H1 (cell line): ENCODE results near the gene PSMD3. TPM values are rescaled to one million over a fixed set of nuclear protein-coding genes. Genes with fewer than 3 reads are reported as not detected.

ENCODE experiments used
- CTCF ChIA-PET: fragments of 300-600 bp; sonication (Branson Sonifier 250); formaldehyde crosslinking; loops from one replicate; lab custom pipeline; 2021; ENCODE audit not compliant: partially characterized antibody; lab: Charles Lee
- POLR2A ChIA-PET: fragments of 300-600 bp; sonication (Branson Sonifier 250); formaldehyde crosslinking; loops from one replicate; lab custom pipeline; 2021; ENCODE audit warnings: inconsistent platforms; ENCODE audit not compliant: partially characterized antibody; lab: Charles Lee
- DNase-seq, 2 experiments: peaks; one replicate each; pipeline versions ENCODE4 v3.0.0 to v3.0.0-alpha.2; 2010 to 2022; ENCODE audit warnings: low spot score in 2 of 2, low read depth in 1 of 2, mixed read lengths in 1 of 2
- FAIRE-seq: peaks from 2 replicates; lab custom pipeline; 2011; peaks lifted over from hg19 to GRCh38; lab: Jason Lieb, UNC
- H2AFZ ChIP-seq: 2 replicates; pipeline ENCODE4 v1.8.1; 2012; ENCODE audit warnings: low read length, inconsistent platforms
- H2AK5ac ChIP-seq: 2 replicates; pipeline ENCODE4 v1.6.1; 2013; ENCODE audit warnings: low read depth, low read length
- H2BK120ac ChIP-seq: replicated peaks from 2 replicates; pipeline ENCODE3; 2013; ENCODE audit warnings: low read depth, low read length, inconsistent platforms
- H2BK12ac ChIP-seq: 2 replicates; pipeline ENCODE4 v1.6.1; 2013; ENCODE audit warnings: low read depth, low read length
- H2BK15ac ChIP-seq: 2 replicates; pipeline ENCODE4 v1.6.1; 2013; ENCODE audit warnings: low read length
- H2BK20ac ChIP-seq: 2 replicates; pipeline ENCODE4 v1.6.1; 2013; ENCODE audit warnings: low read length
- H2BK5ac ChIP-seq: 2 replicates; pipeline ENCODE4 v1.6.1; 2013; ENCODE audit warnings: low read depth, low read length
- H3K14ac ChIP-seq: 2 replicates; pipeline ENCODE4 v1.6.1; 2013; ENCODE audit warnings: inconsistent platforms; ENCODE audit not compliant: insufficient read length
- H3K18ac ChIP-seq: 2 replicates; pipeline ENCODE4 v1.6.1; 2013; ENCODE audit warnings: low read length; ENCODE audit errors: extremely low read depth
- H3K23ac ChIP-seq: 2 replicates; pipeline ENCODE4 v1.6.1; 2013; ENCODE audit warnings: inconsistent platforms; ENCODE audit not compliant: insufficient read length
- H3K23me2 ChIP-seq: 2 replicates; pipeline ENCODE4 v1.6.1; 2013; ENCODE audit warnings: low read depth, low read length
- H3K27ac ChIP-seq: 2 replicates; pipeline ENCODE4 v1.6.1; 2011; ENCODE audit warnings: low read depth, low read length, inconsistent platforms
- H3K27me3 ChIP-seq, 4 experiments: replicated peaks in 1 of 4; 1 replicate in 1 of 4; 2 replicates in 3 of 4; pipeline versions ENCODE4 v1.6.1 to v1.8.1; 2011 to 2013; ENCODE audit warnings: low read length in 3 of 4, mild to moderate bottlenecking in 3 of 4, inconsistent platforms in 2 of 4, mixed read lengths in 2 of 4, moderate library complexity in 1 of 4; ENCODE audit not compliant: control insufficient read depth in 3 of 4, insufficient read depth in 3 of 4; ENCODE audit errors: extremely low read depth in 1 of 4
- H3K36me3 ChIP-seq, 4 experiments: 2 replicates each; pipeline versions ENCODE4 v1.6.1 to v1.8.1; 2011 to 2013; ENCODE audit warnings: mild to moderate bottlenecking in 4 of 4, low read length in 3 of 4, moderate library complexity in 2 of 4, control low read depth in 1 of 4, inconsistent platforms in 1 of 4; ENCODE audit not compliant: insufficient read depth in 4 of 4, control insufficient read depth in 2 of 4
- H3K4ac ChIP-seq: replicated peaks from 2 replicates; pipeline ENCODE3; 2013; ENCODE audit warnings: low read length, low read depth, mixed read lengths, inconsistent platforms; ENCODE audit not compliant: insufficient read length
- H3K4me1 ChIP-seq, 4 experiments: replicated peaks in 1 of 4; 1 replicate in 1 of 4; 2 replicates in 3 of 4; pipeline versions ENCODE4 v1.6.1 to v1.8.1; 2011 to 2013; ENCODE audit warnings: low read length in 3 of 4, inconsistent platforms in 2 of 4, mixed read lengths in 1 of 4; ENCODE audit not compliant: insufficient read depth in 4 of 4, control insufficient read depth in 3 of 4
- H3K4me2 ChIP-seq, 2 experiments: 2 replicates each; pipeline versions ENCODE4 v1.6.1 to v1.8.1; 2011 to 2013; ENCODE audit warnings: low read depth in 2 of 2, low read length in 2 of 2, control low read depth in 1 of 2, inconsistent platforms in 1 of 2, mild to moderate bottlenecking in 1 of 2; ENCODE audit not compliant: insufficient read depth in 1 of 2
- H3K4me3 ChIP-seq, 4 experiments: fragments of 200-600, 300-600 bp in 1 of 4; sonication (generic), shearing (Covaris generic), sonication (Bioruptor Twin) in 1 of 4; 2 replicates each; pipeline versions ENCODE4 v1.5.1 to v1.8.1; 2011 to 2016; ENCODE audit warnings: low read length in 4 of 4, low read depth in 3 of 4, control low read depth in 2 of 4, inconsistent platforms in 2 of 4, mild to moderate bottlenecking in 2 of 4, mixed read lengths in 1 of 4, moderate library complexity in 1 of 4; ENCODE audit not compliant: insufficient read depth in 2 of 4; ENCODE audit errors: extremely low read depth in 1 of 4
- H3K56ac ChIP-seq: replicated peaks from 2 replicates; pipeline ENCODE3; 2013; ENCODE audit warnings: low read depth, mild to moderate bottlenecking, mixed read lengths, low read length, inconsistent platforms; ENCODE audit not compliant: insufficient read length
- H3K79me1 ChIP-seq: 2 replicates; pipeline ENCODE4 v1.6.1; 2013; ENCODE audit warnings: low read depth, low read length, control low read depth
- H3K79me2 ChIP-seq, 2 experiments: 2 replicates each; pipeline versions ENCODE4 v1.6.1 to v1.8.1; 2012 to 2013; ENCODE audit warnings: low read length in 2 of 2, mild to moderate bottlenecking in 2 of 2, inconsistent platforms in 1 of 2; ENCODE audit not compliant: insufficient read depth in 2 of 2, control insufficient read depth in 1 of 2
- H3K9ac ChIP-seq, 4 experiments: replicated peaks in 1 of 4; 1 replicate in 1 of 4; 2 replicates in 3 of 4; pipeline versions ENCODE4 v1.6.1 to v1.8.1; 2011 to 2013; ENCODE audit warnings: low read depth in 3 of 4, low read length in 3 of 4, control low read depth in 2 of 4, mild to moderate bottlenecking in 2 of 4, moderate library complexity in 2 of 4, inconsistent platforms in 1 of 4; ENCODE audit errors: extremely low read depth in 1 of 4
- H3K9me3 ChIP-seq, 2 experiments: 2 replicates each; pipeline versions ENCODE4 v1.6.1 to v1.8.1; 2012 to 2013; ENCODE audit warnings: mild to moderate bottlenecking in 2 of 2, moderate library complexity in 2 of 2, control low read depth in 1 of 2, inconsistent platforms in 1 of 2, low read depth in 1 of 2, low read length in 1 of 2, mixed read lengths in 1 of 2; ENCODE audit not compliant: insufficient read depth in 2 of 2
- H4K20me1 ChIP-seq, 2 experiments: replicated peaks in 1 of 2; 2 replicates each; pipeline versions ENCODE3 to v1.8.1; 2011 to 2013; ENCODE audit warnings: inconsistent platforms in 2 of 2, low read length in 2 of 2, mild to moderate bottlenecking in 1 of 2; ENCODE audit not compliant: insufficient read depth in 2 of 2, control insufficient read depth in 1 of 2
- H4K5ac ChIP-seq: 2 replicates; pipeline ENCODE4 v1.6.1; 2013; ENCODE audit warnings: low read length, low read depth, mixed read lengths, inconsistent platforms; ENCODE audit not compliant: insufficient read length
- H4K8ac ChIP-seq: 2 replicates; pipeline ENCODE4 v1.8.0; 2013; ENCODE audit warnings: mild to moderate bottlenecking, moderate library complexity, low read length, inconsistent platforms; ENCODE audit not compliant: insufficient read depth; ENCODE audit errors: extremely low read depth
- H4K91ac ChIP-seq: replicated peaks from 2 replicates; pipeline ENCODE3; 2013; ENCODE audit warnings: low read length, mixed read lengths, inconsistent platforms; ENCODE audit not compliant: insufficient read length
- EP300 ChIP-seq, 2 experiments: IDR thresholded peaks; 1 replicate in 1 of 2; 2 replicates in 1 of 2; pipeline ENCODE4 v1.6.1; 2011 to 2012; ENCODE audit warnings: low read depth in 2 of 2, low read length in 2 of 2, mild to moderate bottlenecking in 2 of 2, borderline replicate concordance in 1 of 2, inconsistent platforms in 1 of 2, moderate library complexity in 1 of 2
- GABPA ChIP-seq: IDR thresholded peaks from 2 replicates; pipeline ENCODE4 v1.6.1; 2011; ENCODE audit warnings: mild to moderate bottlenecking, low read length, moderate library complexity, borderline replicate concordance; ENCODE audit not compliant: insufficient read depth
- MAFK ChIP-seq: IDR thresholded peaks from 2 replicates; pipeline ENCODE4 v1.6.1; 2012; ENCODE audit warnings: low read depth, mild to moderate bottlenecking, improper control_type of control experiment, low read length
- NANOG ChIP-seq: IDR thresholded peaks from 2 replicates; pipeline ENCODE4 v1.6.1; 2011; ENCODE audit warnings: low read length, low read depth, mild to moderate bottlenecking, inconsistent platforms; ENCODE audit not compliant: insufficient read depth, poor library complexity, severe bottlenecking
- NRF1 ChIP-seq: IDR thresholded peaks from 2 replicates; pipeline ENCODE4 v1.6.1; 2011; ENCODE audit warnings: mild to moderate bottlenecking, low read depth, low read length, improper control_type of control experiment
- RBBP5 ChIP-seq: IDR thresholded peaks from 2 replicates; pipeline ENCODE4 v1.7.1; 2012; ENCODE audit warnings: low read depth, mild to moderate bottlenecking, inconsistent platforms, low read length, moderate library complexity, borderline replicate concordance
- SIN3A ChIP-seq, 2 experiments: IDR thresholded peaks in 1 of 2; conservative IDR thresholded peaks in 1 of 2; 2 replicates each; pipeline ENCODE4 v1.6.1; 2011 to 2012; ENCODE audit warnings: low read length in 2 of 2, improper control_type of control experiment in 1 of 2, low read depth in 1 of 2, mild to moderate bottlenecking in 1 of 2
- TAF1 ChIP-seq: IDR thresholded peaks from 2 replicates; pipeline ENCODE4 v1.6.1; 2011; ENCODE audit warnings: mild to moderate bottlenecking, low read depth, low read length
- TCF12 ChIP-seq: IDR thresholded peaks from 2 replicates; pipeline ENCODE4 v1.6.1; 2011; ENCODE audit warnings: low read depth, mild to moderate bottlenecking, low read length
- WGBS, 2 experiments: shearing (Covaris generic) in 1 of 2; methylation state at CpG; one replicate each; pipeline versions ENCODE4 v1.1.6 to v1.1.7; 2013 to 2015; ENCODE audit warnings: low lambda C conversion rate in 2 of 2, mixed read lengths in 2 of 2, inconsistent platforms in 1 of 2, low coverage in 1 of 2, missing lambda C conversion rate in 1 of 2; ENCODE audit not compliant: insufficient replicate concordance in 2 of 2, insufficient coverage in 1 of 2, insufficient read length in 1 of 2; ENCODE audit errors: extremely low coverage in 1 of 2, missing lambda C conversion rate in 1 of 2; 5-methylcytosine and 5-hydroxymethylcytosine counted together
- polyA plus RNA-seq, 7 experiments: library from polyadenylated mRNA; depleted of rRNA in 3 of 7; stranded (reverse) in 5 of 7; unstranded in 2 of 7; fragments of >200 nt in 5 of 7; fragments of 200-250 nt in 2 of 7; gene quantifications; 1 replicate in 5 of 7; 2 replicates in 1 of 7; 4 replicates in 1 of 7; pipeline versions ENCODE4 v1.2.1 to v1.2.3, GENCODE V29; 2011 to 2013; ENCODE audit warnings: missing spikeins in 2 of 7, mixed read lengths in 2 of 7
- total RNA-seq: library from RNA; stranded (reverse); fragmentation: NEBNext Ultra II Directional; extraction: Animal tissue kit (Norgen Biotek cat#: 25700); gene quantifications from 2 replicates; pipeline ENCODE4 v1.2.1, GENCODE V29; 2021
- TF ChIP-seq, protein P1 (sequence below): IDR thresholded peaks from 2 replicates; pipeline ENCODE4 v1.6.1; 2012; ENCODE audit warnings: inconsistent platforms

PSMD3 gene
- total and polyA plus RNA-seq, 2 of the 8 experiments (the other 6 are each of a cell fraction or from before 2014, with no cell fraction given): 151 to 198 TPM

DNA sequence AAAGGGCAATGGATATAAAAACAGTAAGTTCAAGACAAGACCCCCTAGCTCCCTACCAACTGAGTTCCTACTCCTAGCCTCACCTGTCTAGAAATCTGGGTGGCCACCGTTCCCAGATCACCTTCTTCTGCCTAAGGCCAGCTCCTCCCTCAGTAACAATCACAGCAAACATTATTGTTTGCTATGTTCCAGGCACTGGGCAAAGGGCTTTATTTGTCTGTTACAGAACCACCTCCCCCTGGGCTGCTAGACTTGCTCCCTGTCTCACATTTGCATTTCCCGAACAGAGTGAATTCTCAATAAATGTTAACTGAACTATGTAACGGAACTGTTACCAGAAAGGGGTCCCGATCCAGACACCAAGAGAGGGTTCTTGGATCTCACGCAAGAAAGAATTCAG lies 46.3 kb upstream of the PSMD3 start:
- Histone ChIP-seq H3K36me3 (no peaks in the 10 kb centered on the region), H3K18ac (no peak overlapping the region), H4K8ac (no peak overlapping the region), H3K4me2 (0 out of 4 replicates have a peak overlapping the region, but pooled peaks of 1 of the 2 experiments have one; percentile 45), H3K23me2 (0 out of 2 replicates have a peak, but pooled peaks cover 2% of the 10 kb centered on the region), H3K4ac (no peak overlapping the region), H2AK5ac (no peak overlapping the region), H2BK5ac (no peak overlapping the region), H2BK120ac (no peak overlapping the region), H3K27me3 (no peaks in the 10 kb centered on the region; a peak in 1 of 7 replicates), H2AFZ (no peak overlapping the region), H3K23ac (no peak overlapping the region), H3K79me1 (no peaks in the 10 kb centered on the region), H3K79me2 (no peaks in the 10 kb centered on the region), H4K20me1 (no peaks in the 10 kb centered on the region), H2BK15ac (no peak overlapping the region), H3K4me3 (no peak overlapping the region), H2BK12ac (no peak overlapping the region), H2BK20ac (no peak overlapping the region), H3K9ac (no peak overlapping the region), H3K14ac (no peak overlapping the region), H3K56ac (no peak overlapping the region), H3K9me3 (no peaks in the 10 kb centered on the region), H4K91ac (no peak overlapping the region), H3K4me1 (peaks cover 0 to 7% (median 4%) of the 10 kb centered on the region in 4 experiments; a peak in 5 of 7 replicates), H4K5ac (no peak overlapping the region), H3K27ac (no peak overlapping the region)
- FAIRE-seq (no peak), DNase-seq (no peak)
- POLR2A ChIA-PET: interaction anchor here (1.4 to 1.5 kb wide), 2 partner anchors 19 to 29 kb away, joined by 3 to 5 read pairs; no protein-coding TSS in a partner anchor
- 93% methylated on average over 5 of the region's 5 CpGs; no CpG with 5 or more reads in 1 of the 2 experiments for WGBS, 2 experiments
- CTCF ChIA-PET: interaction anchor here (0.6 to 1.8 kb wide), 2 partner anchors 8 to 52 kb away, joined by 3 to 6 read pairs; no protein-coding TSS in a partner anchor
- no peak for TF ChIP-seq NRF1
- TF ChIP-seq NANOG: no peak
- TF ChIP-seq SIN3A (conservative IDR thresholded peaks at IDR 0.05 in 1 of 2, IDR thresholded peaks at IDR 0.05 in 1 of 2; ENCODE audit: low read depth in 1 of 2, low read length in 2 of 2): no peak
- TF ChIP-seq TAF1: no peak
- no peak for TF ChIP-seq MAFK
- no peak for TF ChIP-seq TCF12
- TF ChIP-seq GABPA: no peak
- no peak for TF ChIP-seq EP300 (IDR thresholded peaks at IDR 0.05; ENCODE audit: borderline replicate concordance in 1 of 2, low read depth in 2 of 2, low read length in 2 of 2)
- no peak for TF ChIP-seq RBBP5
- TF ChIP-seq, protein P1, sequence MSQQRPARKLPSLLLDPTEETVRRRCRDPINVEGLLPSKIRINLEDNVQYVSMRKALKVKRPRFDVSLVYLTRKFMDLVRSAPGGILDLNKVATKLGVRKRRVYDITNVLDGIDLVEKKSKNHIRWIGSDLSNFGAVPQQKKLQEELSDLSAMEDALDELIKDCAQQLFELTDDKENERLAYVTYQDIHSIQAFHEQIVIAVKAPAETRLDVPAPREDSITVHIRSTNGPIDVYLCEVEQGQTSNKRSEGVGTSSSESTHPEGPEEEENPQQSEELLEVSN: no peak
